Occipital lobe (tissue), 2 donors: Measurements from ENCODE around the gene MCU. TPM values are rescaled to one million over a fixed set of nuclear protein-coding genes. Genes with fewer than 3 reads are reported as not detected.

ENCODE experiments used
- small RNA-seq: library from RNA; depleted of rRNA; stranded (forward); fragments of <200 nt; gene quantifications from one replicate; pipeline ENCODE3, GENCODE V24; 2014
- total RNA-seq: library from RNA; depleted of rRNA; stranded (reverse); fragments of >200 nt; gene quantifications from one replicate; pipeline ENCODE4 v1.2.3, GENCODE V29; 2014

The MCU gene
- total RNA-seq, 1 donor from 2014 or later = 41.0 TPM

Small RNA genes within 50 kb of the gene (small RNA-seq; reads per million reads assigned to genes)
- gene MIR4676 = not detected
- gene RF00019 = not detected

Other genes with a start within 250 kb of the MCU start
- 66.8 TPM for gene MICU1, start 66.1 kb upstream of the MCU start, total RNA-seq
- gene OIT3, start 201.6 kb downstream of the MCU start, total RNA-seq = 0.47 TPM